Measurements from ENCODE around the gene FGF6.

FGF6 gene

GRCh38 chr12:4448371-4448940 is 2.8 kb upstream of the FGF6 start:
- Histone ChIP-seq H3K27ac (ENCODE audit: low read depth in 2 of 2, low read length in 2 of 2) (no peak overlapping the region), H3K36me3 (ENCODE audit: control insufficient read depth in 2 of 2, insufficient read depth in 2 of 2, low read length in 2 of 2) (no peaks in the 10 kb centered on the region), H3K4me3 (ENCODE audit: low read length in 2 of 2) (no peak overlapping the region), H3K9me3 (ENCODE audit: control insufficient read depth in 2 of 2, low read length in 2 of 2) (no peaks in the 10 kb centered on the region), H3K4me1 (ENCODE audit: control insufficient read depth in 2 of 2, insufficient read depth in 2 of 2, low read length in 2 of 2) (no peaks in the 10 kb centered on the region), H3K27me3 (ENCODE audit: control insufficient read depth in 2 of 2, insufficient read depth in 2 of 2, low read length in 2 of 2) (no peaks in the 10 kb centered on the region), H3K9ac (ENCODE audit: low read depth in 1 of 2, low read length in 2 of 2) (no peak overlapping the region)

GRCh38 chr12:4447151-4447550 is 1.5 kb upstream of the FGF6 start:
- H3K27ac ChIP-seq (ENCODE audit: low read depth in 2 of 2, low read length in 2 of 2), result no peak overlapping the region
- H3K4me1 ChIP-seq (ENCODE audit: control insufficient read depth in 2 of 2, insufficient read depth in 2 of 2, low read length in 2 of 2), result no peaks in the 10 kb centered on the region
- no peak overlapping the region for H3K9ac ChIP-seq (ENCODE audit: low read depth in 1 of 2, low read length in 2 of 2)
- no peaks in the 10 kb centered on the region for H3K27me3 ChIP-seq (ENCODE audit: control insufficient read depth in 2 of 2, insufficient read depth in 2 of 2, low read length in 2 of 2)
- no peak overlapping the region for H3K4me3 ChIP-seq (ENCODE audit: low read length in 2 of 2)
- H3K9me3 ChIP-seq (ENCODE audit: control insufficient read depth in 2 of 2, low read length in 2 of 2), result no peaks in the 10 kb centered on the region
- no peaks in the 10 kb centered on the region for H3K36me3 ChIP-seq (ENCODE audit: control insufficient read depth in 2 of 2, insufficient read depth in 2 of 2, low read length in 2 of 2)

GRCh38 chr12:4446335-4446734 is 720 bp upstream of the FGF6 start:
- Histone ChIP-seq H3K27ac (ENCODE audit: low read depth in 2 of 2, low read length in 2 of 2) (no peak overlapping the region), H3K9me3 (ENCODE audit: control insufficient read depth in 2 of 2, low read length in 2 of 2) (no peaks in the 10 kb centered on the region), H3K9ac (ENCODE audit: low read depth in 1 of 2, low read length in 2 of 2) (no peak overlapping the region), H3K27me3 (ENCODE audit: control insufficient read depth in 2 of 2, insufficient read depth in 2 of 2, low read length in 2 of 2) (peaks cover 0 to 1% of the 10 kb centered on the region in 2 donors), H3K36me3 (ENCODE audit: control insufficient read depth in 2 of 2, insufficient read depth in 2 of 2, low read length in 2 of 2) (no peaks in the 10 kb centered on the region), H3K4me3 (ENCODE audit: low read length in 2 of 2) (no peak overlapping the region), H3K4me1 (ENCODE audit: control insufficient read depth in 2 of 2, insufficient read depth in 2 of 2, low read length in 2 of 2) (no peaks in the 10 kb centered on the region)

GRCh38 chr12:4444031-4444430 is 1.6 kb downstream of the FGF6 start:
- Histone ChIP-seq H3K27ac (ENCODE audit: low read depth in 2 of 2, low read length in 2 of 2) (no peak overlapping the region), H3K27me3 (ENCODE audit: control insufficient read depth in 2 of 2, insufficient read depth in 2 of 2, low read length in 2 of 2) (peaks cover 0 to 4% of the 10 kb centered on the region in 2 donors), H3K9me3 (ENCODE audit: control insufficient read depth in 2 of 2, low read length in 2 of 2) (no peaks in the 10 kb centered on the region), H3K36me3 (ENCODE audit: control insufficient read depth in 2 of 2, insufficient read depth in 2 of 2, low read length in 2 of 2) (no peaks in the 10 kb centered on the region), H3K4me1 (ENCODE audit: control insufficient read depth in 2 of 2, insufficient read depth in 2 of 2, low read length in 2 of 2) (no peaks in the 10 kb centered on the region), H3K9ac (ENCODE audit: low read depth in 1 of 2, low read length in 2 of 2) (no peak overlapping the region), H3K4me3 (ENCODE audit: low read length in 2 of 2) (no peak overlapping the region)

- Histone ChIP-seq H3K27me3 (ENCODE audit: control insufficient read depth in 2 of 2, insufficient read depth in 2 of 2, low read length in 2 of 2) (peaks cover 0 to 4% of the 10 kb centered on the region in 2 donors), H3K9me3 (ENCODE audit: control insufficient read depth in 2 of 2, low read length in 2 of 2) (no peaks in the 10 kb centered on the region), H3K4me1 (ENCODE audit: control insufficient read depth in 2 of 2, insufficient read depth in 2 of 2, low read length in 2 of 2) (no peaks in the 10 kb centered on the region), H3K36me3 (ENCODE audit: control insufficient read depth in 2 of 2, insufficient read depth in 2 of 2, low read length in 2 of 2) (no peaks in the 10 kb centered on the region), H3K27ac (ENCODE audit: low read depth in 2 of 2, low read length in 2 of 2) (no peak overlapping the region), H3K4me3 (ENCODE audit: low read length in 2 of 2) (no peak overlapping the region), H3K9ac (ENCODE audit: low read depth in 1 of 2, low read length in 2 of 2) (no peak overlapping the region)
Observed at GRCh38 chr12:4443616-4444015, 2.0 kb downstream of the FGF6 start.

GRCh38 chr12:4441355-4442335 is 4.0 kb downstream of the FGF6 start:
- H3K9ac ChIP-seq (ENCODE audit: low read depth in 1 of 2, low read length in 2 of 2), result no peak overlapping the region
- H3K36me3 ChIP-seq (ENCODE audit: control insufficient read depth in 2 of 2, insufficient read depth in 2 of 2, low read length in 2 of 2), result no peaks in the 10 kb centered on the region
- no peaks in the 10 kb centered on the region for H3K9me3 ChIP-seq (ENCODE audit: control insufficient read depth in 2 of 2, low read length in 2 of 2)
- peaks cover 0 to 4% of the 10 kb centered on the region in 2 donors for H3K27me3 ChIP-seq (ENCODE audit: control insufficient read depth in 2 of 2, insufficient read depth in 2 of 2, low read length in 2 of 2)
- H3K4me1 ChIP-seq (ENCODE audit: control insufficient read depth in 2 of 2, insufficient read depth in 2 of 2, low read length in 2 of 2), result no peaks in the 10 kb centered on the region
- H3K27ac ChIP-seq (ENCODE audit: low read depth in 2 of 2, low read length in 2 of 2), result no peak overlapping the region
- H3K4me3 ChIP-seq (ENCODE audit: low read length in 2 of 2), result no peak overlapping the region

GRCh38 chr12:4440187-4440941 is 5.3 kb downstream of the FGF6 start:
- H3K9me3 ChIP-seq (ENCODE audit: control insufficient read depth in 2 of 2, low read length in 2 of 2), result no peaks in the 10 kb centered on the region
- no peak overlapping the region for H3K27ac ChIP-seq (ENCODE audit: low read depth in 2 of 2, low read length in 2 of 2)
- H3K9ac ChIP-seq (ENCODE audit: low read depth in 1 of 2, low read length in 2 of 2), result no peak overlapping the region
- H3K4me1 ChIP-seq (ENCODE audit: control insufficient read depth in 2 of 2, insufficient read depth in 2 of 2, low read length in 2 of 2), result no peaks in the 10 kb centered on the region
- no peak overlapping the region for H3K4me3 ChIP-seq (ENCODE audit: low read length in 2 of 2)
- H3K36me3 ChIP-seq (ENCODE audit: control insufficient read depth in 2 of 2, insufficient read depth in 2 of 2, low read length in 2 of 2), result no peaks in the 10 kb centered on the region
- peaks cover 0 to 4% of the 10 kb centered on the region in 2 donors for H3K27me3 ChIP-seq (ENCODE audit: control insufficient read depth in 2 of 2, insufficient read depth in 2 of 2, low read length in 2 of 2)

GRCh38 chr12:4439736-4440135 is 5.9 kb downstream of the FGF6 start:
- H3K4me1 ChIP-seq (ENCODE audit: control insufficient read depth in 2 of 2, insufficient read depth in 2 of 2, low read length in 2 of 2), result no peaks in the 10 kb centered on the region
- H3K4me3 ChIP-seq (ENCODE audit: low read length in 2 of 2), result no peak overlapping the region
- H3K27me3 ChIP-seq (ENCODE audit: control insufficient read depth in 2 of 2, insufficient read depth in 2 of 2, low read length in 2 of 2), result peaks cover 0 to 4% of the 10 kb centered on the region in 2 donors
- H3K27ac ChIP-seq (ENCODE audit: low read depth in 2 of 2, low read length in 2 of 2), result no peak overlapping the region
- no peaks in the 10 kb centered on the region for H3K36me3 ChIP-seq (ENCODE audit: control insufficient read depth in 2 of 2, insufficient read depth in 2 of 2, low read length in 2 of 2)
- H3K9ac ChIP-seq (ENCODE audit: low read depth in 1 of 2, low read length in 2 of 2), result no peak overlapping the region
- H3K9me3 ChIP-seq (ENCODE audit: control insufficient read depth in 2 of 2, low read length in 2 of 2), result no peaks in the 10 kb centered on the region

GRCh38 chr12:4438834-4439596 is 6.6 kb downstream of the FGF6 start:
- no peaks in the 10 kb centered on the region for H3K9me3 ChIP-seq (ENCODE audit: control insufficient read depth in 2 of 2, low read length in 2 of 2)
- H3K36me3 ChIP-seq (ENCODE audit: control insufficient read depth in 2 of 2, insufficient read depth in 2 of 2, low read length in 2 of 2), result no peaks in the 10 kb centered on the region
- H3K27me3 ChIP-seq (ENCODE audit: control insufficient read depth in 2 of 2, insufficient read depth in 2 of 2, low read length in 2 of 2), result peaks cover 0 to 4% of the 10 kb centered on the region in 2 donors
- no peaks in the 10 kb centered on the region for H3K4me1 ChIP-seq (ENCODE audit: control insufficient read depth in 2 of 2, insufficient read depth in 2 of 2, low read length in 2 of 2)
- no peak overlapping the region for H3K9ac ChIP-seq (ENCODE audit: low read depth in 1 of 2, low read length in 2 of 2)
- H3K27ac ChIP-seq (ENCODE audit: low read depth in 2 of 2, low read length in 2 of 2), result no peak overlapping the region
- no peak overlapping the region for H3K4me3 ChIP-seq (ENCODE audit: low read length in 2 of 2)
